Keratinocyte (primary cell): ENCODE results near the gene IKZF1. TPM values are rescaled to one million over a fixed set of nuclear protein-coding genes. Genes with fewer than 3 reads are reported as not detected.

Experiments used
- DNase-seq: peaks from one replicate; pipeline ENCODE4 v3.0.0-alpha.2; 2011; ENCODE audit warnings: low read depth, missing footprints, low spot score
- FAIRE-seq: peaks from 2 replicates; lab custom pipeline; 2011; peaks lifted over from hg19 to GRCh38; lab: Jason Lieb, UNC
- H2AFZ ChIP-seq: 2 replicates; pipeline ENCODE4 v1.6.0; 2012; ENCODE audit warnings: low read length, control low read depth, inconsistent platforms; ENCODE audit not compliant: control insufficient read depth
- H3K27ac ChIP-seq: 2 replicates; pipeline ENCODE4 v1.5.1; 2011; ENCODE audit warnings: low read length; ENCODE audit not compliant: control insufficient read depth, insufficient read depth
- H3K27me3 ChIP-seq: 3 replicates; pipeline ENCODE4 v1.6.0; 2011; ENCODE audit warnings: low read length; ENCODE audit not compliant: control insufficient read depth, insufficient read depth; ENCODE audit errors: extremely low read depth
- H3K36me3 ChIP-seq, 2 experiments: 2 replicates in 1 of 2; 3 replicates in 1 of 2; pipeline ENCODE4 v1.5.1; 2011; ENCODE audit warnings: low read length in 2 of 2, mild to moderate bottlenecking in 1 of 2; ENCODE audit not compliant: control insufficient read depth in 2 of 2, insufficient read depth in 2 of 2; ENCODE audit errors: extremely low read depth in 1 of 2
- H3K4me1 ChIP-seq: 3 replicates; pipeline ENCODE4 v1.5.1; 2011; ENCODE audit warnings: low read length; ENCODE audit not compliant: control insufficient read depth, insufficient read depth; ENCODE audit errors: extremely low read depth
- H3K4me2 ChIP-seq: 3 replicates; pipeline ENCODE4 v1.6.0; 2011; ENCODE audit warnings: low read depth, low read length; ENCODE audit not compliant: control insufficient read depth, insufficient read depth; ENCODE audit errors: extremely low read depth
- H3K4me3 ChIP-seq, 3 experiments: fragments of 200-600 bp in 1 of 3; sonication (generic) in 1 of 3; 2 replicates in 2 of 3; 3 replicates in 1 of 3; pipeline ENCODE4 v1.5.1; 2011 to 2016; ENCODE audit warnings: low read length in 3 of 3, mild to moderate bottlenecking in 3 of 3, control low read depth in 2 of 3, inconsistent platforms in 1 of 3, low read depth in 1 of 3, mixed read lengths in 1 of 3, mixed run types in 1 of 3, moderate library complexity in 1 of 3; ENCODE audit not compliant: control insufficient read depth in 2 of 3, insufficient read depth in 2 of 3; ENCODE audit errors: extremely low read depth in 1 of 3
- H3K79me2 ChIP-seq: 2 replicates; pipeline ENCODE4 v1.6.0; 2012; ENCODE audit warnings: low read length; ENCODE audit not compliant: control insufficient read depth, insufficient read depth
- H3K9ac ChIP-seq: 3 replicates; pipeline ENCODE4 v1.6.0; 2011; ENCODE audit warnings: low read length; ENCODE audit not compliant: control insufficient read depth, insufficient read depth; ENCODE audit errors: extremely low read depth
- H3K9me1 ChIP-seq: 3 replicates; pipeline ENCODE4 v1.6.0; 2011; ENCODE audit warnings: low read length; ENCODE audit not compliant: control insufficient read depth, insufficient read depth; ENCODE audit errors: extremely low read depth
- H3K9me3 ChIP-seq: 2 replicates; pipeline ENCODE4 v1.5.1; 2012; ENCODE audit warnings: low read depth, low read length; ENCODE audit not compliant: control insufficient read depth
- H4K20me1 ChIP-seq: 3 replicates; pipeline ENCODE4 v1.6.0; 2011; ENCODE audit warnings: low read length; ENCODE audit not compliant: control insufficient read depth, insufficient read depth; ENCODE audit errors: extremely low read depth
- EZH2 ChIP-seq: IDR thresholded peaks from one replicate; pipeline ENCODE4 v1.6.1; 2012; ENCODE audit warnings: inconsistent platforms, mild to moderate bottlenecking, low read length, moderate library complexity
- dilution Hi-C: fragments of 300-500 bp; cut with MboI; formaldehyde crosslinking; loops from one replicate; pipeline ENCODE4 v1.7.0; 2020; ENCODE audit warnings: low sequenced_read_pairs; ENCODE audit not compliant: extremely low pct_ligation_motif_present
- polyA plus RNA-seq, 5 experiments: library from polyadenylated mRNA; depleted of rRNA in 3 of 5; stranded (reverse) in 3 of 5; stranded (forward) in 1 of 5; unstranded in 1 of 5; fragments of >200 nt; gene quantifications; 1 replicate in 1 of 5; 2 replicates in 3 of 5; 3 replicates in 1 of 5; pipeline versions ENCODE4 v1.2.1 to v1.2.3, GENCODE V29; 2011 to 2012; ENCODE audit warnings: missing spikeins in 2 of 5, low read depth in 1 of 5, low replicate concordance in 1 of 5
- TF ChIP-seq, protein P1 (sequence below), 3 experiments: IDR thresholded peaks in 1 of 3; conservative IDR thresholded peaks in 1 of 3; optimal IDR thresholded peaks in 1 of 3; 2 replicates in 2 of 3; 3 replicates in 1 of 3; pipeline versions ENCODE3 to v1.5.1; 2011; ENCODE audit warnings: low read length in 3 of 3, mild to moderate bottlenecking in 3 of 3, moderate library complexity in 2 of 3, control low read depth in 1 of 3, inconsistent platforms in 1 of 3; ENCODE audit not compliant: insufficient read depth in 2 of 3; ENCODE audit errors: extremely low read depth in 1 of 3

Gene IKZF1
- polyA plus RNA-seq, 1 donor (not counting 4 experiments of a cell fraction or from before 2014, with no cell fraction given) = not detected

DNA sequence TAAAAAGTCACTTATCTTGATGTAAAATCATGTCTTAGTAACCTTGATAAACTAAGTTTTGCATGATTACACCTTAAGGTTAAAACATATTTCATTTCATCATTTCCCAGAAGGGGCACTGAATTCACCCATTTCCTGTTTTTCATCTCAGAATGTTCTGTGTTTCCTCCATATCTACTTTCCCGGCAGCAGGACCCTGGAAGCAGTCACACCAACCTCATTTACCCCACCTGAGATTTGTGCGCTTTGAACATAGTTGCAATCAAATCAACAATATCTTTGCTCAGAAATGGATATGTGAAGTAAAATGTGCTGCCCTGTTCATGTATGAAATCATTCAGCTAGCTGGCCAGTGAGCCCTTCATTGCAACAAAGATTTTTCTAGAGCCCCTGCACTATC lies 46.8 kb downstream of the IKZF1 start:
- no peaks in the 10 kb centered on the region for H4K20me1 ChIP-seq
- H3K9ac ChIP-seq = no peak overlapping the region
- TF ChIP-seq EZH2 = no peak
- TF ChIP-seq, protein P1, sequence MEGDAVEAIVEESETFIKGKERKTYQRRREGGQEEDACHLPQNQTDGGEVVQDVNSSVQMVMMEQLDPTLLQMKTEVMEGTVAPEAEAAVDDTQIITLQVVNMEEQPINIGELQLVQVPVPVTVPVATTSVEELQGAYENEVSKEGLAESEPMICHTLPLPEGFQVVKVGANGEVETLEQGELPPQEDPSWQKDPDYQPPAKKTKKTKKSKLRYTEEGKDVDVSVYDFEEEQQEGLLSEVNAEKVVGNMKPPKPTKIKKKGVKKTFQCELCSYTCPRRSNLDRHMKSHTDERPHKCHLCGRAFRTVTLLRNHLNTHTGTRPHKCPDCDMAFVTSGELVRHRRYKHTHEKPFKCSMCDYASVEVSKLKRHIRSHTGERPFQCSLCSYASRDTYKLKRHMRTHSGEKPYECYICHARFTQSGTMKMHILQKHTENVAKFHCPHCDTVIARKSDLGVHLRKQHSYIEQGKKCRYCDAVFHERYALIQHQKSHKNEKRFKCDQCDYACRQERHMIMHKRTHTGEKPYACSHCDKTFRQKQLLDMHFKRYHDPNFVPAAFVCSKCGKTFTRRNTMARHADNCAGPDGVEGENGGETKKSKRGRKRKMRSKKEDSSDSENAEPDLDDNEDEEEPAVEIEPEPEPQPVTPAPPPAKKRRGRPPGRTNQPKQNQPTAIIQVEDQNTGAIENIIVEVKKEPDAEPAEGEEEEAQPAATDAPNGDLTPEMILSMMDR (optimal IDR thresholded peaks at IDR 0.05 in 1 of 3, IDR thresholded peaks at IDR 0.05 in 1 of 3, conservative IDR thresholded peaks at IDR 0.05 in 1 of 3; ENCODE audit: extremely low read depth in 1 of 3, insufficient read depth in 2 of 3, low read length in 3 of 3) = no peak
- no peaks in the 10 kb centered on the region for H3K4me1 ChIP-seq
- H3K27ac ChIP-seq = no peak overlapping the region
- H3K9me1 ChIP-seq = no peaks in the 10 kb centered on the region
- H3K9me3 ChIP-seq = no peaks in the 10 kb centered on the region
- FAIRE-seq (no peak), DNase-seq (no peak)
- no peaks in the 10 kb centered on the region for H3K79me2 ChIP-seq
- no peaks in the 10 kb centered on the region for H3K36me3 ChIP-seq
- H3K27me3 ChIP-seq = peaks cover 14% of the 10 kb centered on the region
- dilution Hi-C loops = no loop called here
- no peak overlapping the region for H2AFZ ChIP-seq
- H3K4me2 ChIP-seq = no peak overlapping the region
- H3K4me3 ChIP-seq = no peak overlapping the region

DNA sequence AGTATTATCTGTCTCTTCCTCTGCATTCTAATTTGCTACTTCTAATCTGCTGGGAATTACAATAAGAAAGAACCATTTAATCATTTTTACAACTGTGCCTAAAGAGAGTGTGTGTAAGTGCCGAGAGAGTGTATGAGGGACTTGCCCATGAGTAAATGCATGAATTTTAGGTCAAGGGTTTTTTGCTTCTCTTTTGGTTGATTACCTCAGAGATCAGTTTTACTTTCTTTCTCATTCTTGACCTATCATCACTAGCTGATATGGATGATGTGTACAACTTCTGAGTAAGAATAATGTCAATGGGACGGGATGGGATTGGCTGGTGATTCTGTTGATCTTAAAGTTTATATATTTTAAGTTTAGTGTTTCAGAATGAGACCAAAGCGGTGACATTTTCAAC lies 47.8 kb downstream of the IKZF1 start:
- peaks cover 14% of the 10 kb centered on the region for H3K27me3 ChIP-seq
- no peaks in the 10 kb centered on the region for H3K9me1 ChIP-seq
- H3K4me1 ChIP-seq = no peaks in the 10 kb centered on the region
- dilution Hi-C loops = no loop called here
- no peak overlapping the region for H3K4me2 ChIP-seq
- no peaks in the 10 kb centered on the region for H3K79me2 ChIP-seq
- no peak overlapping the region for H2AFZ ChIP-seq
- H3K4me3 ChIP-seq = no peak overlapping the region
- FAIRE-seq (no peak), DNase-seq (no peak)
- H3K27ac ChIP-seq = no peak overlapping the region
- H3K9ac ChIP-seq = no peak overlapping the region
- no peak for TF ChIP-seq EZH2
- TF ChIP-seq, protein P1 (optimal IDR thresholded peaks at IDR 0.05 in 1 of 3, IDR thresholded peaks at IDR 0.05 in 1 of 3, conservative IDR thresholded peaks at IDR 0.05 in 1 of 3; ENCODE audit: extremely low read depth in 1 of 3, insufficient read depth in 2 of 3, low read length in 3 of 3) = no peak
- no peaks in the 10 kb centered on the region for H3K36me3 ChIP-seq
- H3K9me3 ChIP-seq = no peaks in the 10 kb centered on the region
- H4K20me1 ChIP-seq = no peaks in the 10 kb centered on the region
